ENCODE results near the gene AKR7A2. TPM values are rescaled to one million over a fixed set of nuclear protein-coding genes. Genes with fewer than 3 reads are reported as not detected.
A peak's percentile ranks its signal among the peaks of the same experiment; 100 is the strongest.

The AKR7A2 gene
- total RNA-seq, 1 donor from 2014 or later = 53.7 TPM

DNA sequence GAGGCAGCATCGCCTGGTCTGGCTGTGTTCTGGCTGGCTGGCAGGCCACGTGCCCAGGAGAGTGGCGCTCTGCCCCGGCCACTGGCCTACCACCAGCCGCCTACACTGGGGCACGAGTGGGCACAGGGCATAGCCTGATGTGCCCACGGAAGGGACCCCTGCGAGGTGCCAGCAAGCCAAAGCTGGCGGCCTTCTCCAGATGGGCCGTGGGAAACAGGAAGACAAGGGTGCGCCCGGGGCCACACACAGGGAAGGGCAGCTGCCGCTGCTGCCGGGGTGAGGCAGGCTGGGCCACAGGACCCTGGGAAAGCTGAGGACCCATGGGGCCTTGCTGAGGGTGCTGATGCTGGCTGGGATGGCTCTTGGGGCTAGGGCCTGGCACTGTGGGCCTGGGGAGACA is 40.9 kb upstream of the AKR7A2 start:
- DNase-seq (ENCODE audit: low spot score, unreplicated experiment) = no peak

DNA sequence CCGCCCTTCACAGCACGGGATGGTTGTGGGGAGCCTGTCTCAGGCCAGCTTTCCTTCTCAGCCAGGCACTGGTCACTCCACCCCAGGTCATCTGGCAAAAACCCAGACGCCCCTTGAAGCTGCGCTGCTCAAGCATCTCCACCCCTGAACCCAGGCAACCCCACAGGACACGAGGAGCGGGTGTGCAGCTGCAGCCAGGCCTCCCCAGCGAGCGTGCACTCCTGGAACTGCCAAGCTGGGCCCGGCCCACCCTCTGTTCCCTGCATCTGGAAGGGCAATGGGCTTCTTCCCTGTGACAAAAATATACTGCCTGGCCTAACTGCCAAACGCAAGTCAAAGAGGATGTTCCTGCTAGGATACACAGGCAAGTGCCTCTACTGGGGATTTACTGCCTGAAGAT is 39.9 kb upstream of the AKR7A2 start:
- H3K36me3 Mint-ChIP-seq (ENCODE audit: insufficient read depth) = peaks cover 12% of the 10 kb centered on the region
- H3K27me3 Mint-ChIP-seq = no peaks in the 10 kb centered on the region

More for the DNA sequence above, 40.9 kb upstream of the AKR7A2 start:
- peaks cover 2% of the 10 kb centered on the region for H3K4me1 Mint-ChIP-seq (ENCODE audit: low read depth)
- H3K27ac Mint-ChIP-seq = no peak overlapping the region
- H3K4me3 Mint-ChIP-seq (ENCODE audit: low read depth) = no peak overlapping the region
- TF ChIP-seq, protein P1, sequence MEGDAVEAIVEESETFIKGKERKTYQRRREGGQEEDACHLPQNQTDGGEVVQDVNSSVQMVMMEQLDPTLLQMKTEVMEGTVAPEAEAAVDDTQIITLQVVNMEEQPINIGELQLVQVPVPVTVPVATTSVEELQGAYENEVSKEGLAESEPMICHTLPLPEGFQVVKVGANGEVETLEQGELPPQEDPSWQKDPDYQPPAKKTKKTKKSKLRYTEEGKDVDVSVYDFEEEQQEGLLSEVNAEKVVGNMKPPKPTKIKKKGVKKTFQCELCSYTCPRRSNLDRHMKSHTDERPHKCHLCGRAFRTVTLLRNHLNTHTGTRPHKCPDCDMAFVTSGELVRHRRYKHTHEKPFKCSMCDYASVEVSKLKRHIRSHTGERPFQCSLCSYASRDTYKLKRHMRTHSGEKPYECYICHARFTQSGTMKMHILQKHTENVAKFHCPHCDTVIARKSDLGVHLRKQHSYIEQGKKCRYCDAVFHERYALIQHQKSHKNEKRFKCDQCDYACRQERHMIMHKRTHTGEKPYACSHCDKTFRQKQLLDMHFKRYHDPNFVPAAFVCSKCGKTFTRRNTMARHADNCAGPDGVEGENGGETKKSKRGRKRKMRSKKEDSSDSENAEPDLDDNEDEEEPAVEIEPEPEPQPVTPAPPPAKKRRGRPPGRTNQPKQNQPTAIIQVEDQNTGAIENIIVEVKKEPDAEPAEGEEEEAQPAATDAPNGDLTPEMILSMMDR (IDR thresholded peaks at IDR 0.05; ENCODE audit: unreplicated experiment) = no peak
- H3K9me3 Mint-ChIP-seq (ENCODE audit: low read depth) = no peaks in the 10 kb centered on the region
- no peaks in the 10 kb centered on the region for H3K27me3 Mint-ChIP-seq
- H3K36me3 Mint-ChIP-seq (ENCODE audit: insufficient read depth) = peaks cover 12% of the 10 kb centered on the region

DNA sequence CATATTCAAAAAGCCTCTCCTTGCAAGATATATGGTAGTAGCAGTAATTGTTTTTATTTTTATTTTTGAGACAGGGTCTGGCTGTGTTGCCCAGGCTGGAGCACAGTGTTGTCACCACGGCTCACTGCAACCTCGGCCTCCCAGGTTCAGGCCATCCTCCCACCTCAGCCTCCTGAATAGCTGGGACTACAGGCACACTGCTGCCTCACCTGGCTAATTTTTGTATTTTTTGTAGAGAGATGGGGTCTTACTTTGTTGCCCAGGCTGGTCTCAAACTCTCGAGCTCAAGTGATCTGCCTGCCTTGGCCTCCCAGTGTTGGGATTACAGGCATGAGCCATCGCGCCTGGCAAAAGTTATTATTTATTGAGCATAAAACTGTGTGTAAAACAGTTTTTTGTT is 38.6 kb upstream of the AKR7A2 start:
- TF ChIP-seq, protein P1 (IDR thresholded peaks at IDR 0.05; ENCODE audit: unreplicated experiment) = no peak
- no peak overlapping the region for H3K4me3 Mint-ChIP-seq (ENCODE audit: low read depth)
- H3K36me3 Mint-ChIP-seq (ENCODE audit: insufficient read depth) = peaks cover 9% of the 10 kb centered on the region
- peak overlapping the region; percentile 79 for H3K27ac Mint-ChIP-seq
- H3K4me1 Mint-ChIP-seq (ENCODE audit: low read depth) = peaks cover 2% of the 10 kb centered on the region
- no peaks in the 10 kb centered on the region for H3K27me3 Mint-ChIP-seq
- no peaks in the 10 kb centered on the region for H3K9me3 Mint-ChIP-seq (ENCODE audit: low read depth)
- no peak for DNase-seq (ENCODE audit: low spot score, unreplicated experiment)

More for the DNA sequence above, 39.9 kb upstream of the AKR7A2 start:
- TF ChIP-seq, protein P1 (IDR thresholded peaks at IDR 0.05; ENCODE audit: unreplicated experiment) = no peak
- Mint-ChIP-seq H3K9me3 (ENCODE audit: low read depth) (no peaks in the 10 kb centered on the region), H3K27ac (no peak overlapping the region), H3K4me1 (ENCODE audit: low read depth) (peaks cover 2% of the 10 kb centered on the region), H3K4me3 (ENCODE audit: low read depth) (no peak overlapping the region)
- DNase-seq (ENCODE audit: low spot score, unreplicated experiment) = no peak

DNA sequence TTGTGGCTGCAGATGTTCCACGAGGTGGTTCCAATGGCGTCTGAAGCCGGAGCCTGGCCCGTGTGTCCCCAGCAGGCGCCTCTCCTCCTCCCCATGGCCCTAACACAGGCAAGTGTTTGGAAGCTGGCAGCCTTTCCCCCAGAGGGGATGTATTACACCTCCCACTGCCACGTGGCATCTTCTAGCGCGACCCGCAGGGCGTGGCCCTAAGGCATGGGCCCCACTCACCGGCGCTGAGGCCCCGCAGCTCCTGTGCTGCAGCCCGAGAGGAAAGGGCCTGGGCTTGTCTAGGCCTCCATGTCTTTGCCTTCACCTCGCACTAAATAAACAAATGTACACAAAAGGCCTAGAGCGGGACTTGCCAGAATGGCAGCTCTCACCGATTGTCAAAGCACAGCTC is 38.1 kb upstream of the AKR7A2 start:
- Mint-ChIP-seq H3K4me1 (ENCODE audit: low read depth) (peaks cover 2% of the 10 kb centered on the region), H3K4me3 (ENCODE audit: low read depth) (no peak overlapping the region), H3K27me3 (no peaks in the 10 kb centered on the region), H3K9me3 (ENCODE audit: low read depth) (no peaks in the 10 kb centered on the region), H3K27ac (peak overlapping the region; percentile 79), H3K36me3 (ENCODE audit: insufficient read depth) (peaks cover 8% of the 10 kb centered on the region)
- no peak for DNase-seq (ENCODE audit: low spot score, unreplicated experiment)
- TF ChIP-seq, protein P1 (IDR thresholded peaks at IDR 0.05; ENCODE audit: unreplicated experiment) = no peak

DNA sequence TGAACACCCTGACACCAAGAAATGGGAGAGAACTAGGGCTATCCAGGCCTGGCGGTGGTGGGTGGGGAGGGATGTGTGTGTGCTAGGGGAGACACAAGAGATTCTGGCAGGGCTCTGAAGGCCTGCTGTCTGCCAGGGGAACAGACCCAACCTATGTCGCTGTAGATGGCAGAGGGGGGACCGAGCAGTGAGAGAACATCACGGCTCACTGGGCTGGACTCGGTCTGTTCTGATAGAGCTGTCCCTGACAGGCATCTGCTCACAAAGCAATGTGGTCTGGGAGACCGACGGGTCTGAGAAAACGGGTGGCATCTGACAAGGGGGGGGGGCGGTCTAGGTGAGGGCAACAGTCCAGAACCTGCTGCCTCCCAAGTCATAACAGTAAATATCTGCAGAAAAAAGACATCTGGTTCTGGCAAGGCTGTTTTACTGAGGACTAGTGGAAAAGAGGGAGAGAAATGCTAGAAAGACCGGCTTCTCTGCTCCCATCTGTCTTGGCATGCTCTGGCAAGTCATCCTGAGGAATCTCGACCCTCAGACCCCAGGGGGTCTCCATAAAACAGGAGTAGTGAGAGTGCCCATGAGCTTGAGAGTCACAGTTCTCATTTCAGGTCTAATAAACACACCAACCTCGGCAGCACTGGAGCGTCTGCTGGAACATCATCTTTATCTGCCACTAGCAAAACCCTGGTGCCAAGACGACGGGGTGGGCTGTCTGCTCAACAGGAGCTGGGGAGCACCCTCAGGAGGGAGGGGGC is 36.7 kb upstream of the AKR7A2 start:
- Mint-ChIP-seq H3K4me1 (ENCODE audit: low read depth) (peaks cover 2% of the 10 kb centered on the region), H3K36me3 (ENCODE audit: insufficient read depth) (peaks cover 4% of the 10 kb centered on the region), H3K4me3 (ENCODE audit: low read depth) (no peak overlapping the region), H3K27me3 (no peaks in the 10 kb centered on the region), H3K27ac (no peak overlapping the region), H3K9me3 (ENCODE audit: low read depth) (no peaks in the 10 kb centered on the region)
- TF ChIP-seq, protein P1 (IDR thresholded peaks at IDR 0.05; ENCODE audit: unreplicated experiment) = no peak
- DNase-seq (ENCODE audit: low spot score, unreplicated experiment) = no peak
